Measurements from ENCODE around the gene ZC3H10.

Gene ZC3H10

DNA sequence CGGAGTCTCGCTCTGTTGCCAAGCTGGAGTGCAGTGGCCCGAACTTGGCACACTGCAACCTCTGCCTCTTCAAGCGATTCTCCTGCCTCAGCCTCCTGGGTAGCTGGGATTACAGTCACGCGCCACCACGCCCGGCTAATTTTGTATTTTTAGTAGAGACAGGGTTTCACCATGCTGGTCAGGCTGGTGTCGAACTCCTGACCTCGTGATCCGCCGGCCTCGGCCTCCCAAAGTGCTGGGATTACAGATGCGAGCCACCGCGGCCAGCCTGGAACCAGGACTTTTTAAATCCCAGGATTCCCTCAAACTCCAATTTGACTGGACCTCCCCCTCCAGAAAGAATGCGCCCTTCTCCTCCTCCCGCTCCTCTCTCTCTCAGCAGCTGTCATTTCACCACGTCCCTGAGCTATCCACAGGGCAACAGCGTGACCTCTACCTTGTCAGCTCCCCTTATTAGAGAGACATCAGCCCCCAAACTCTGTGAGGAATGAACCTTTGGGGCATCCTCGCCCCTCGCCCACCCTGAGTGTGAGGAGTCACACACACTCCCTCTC lies 12.0 kb downstream of the ZC3H10 start:
- TF ChIP-seq, protein P1, sequence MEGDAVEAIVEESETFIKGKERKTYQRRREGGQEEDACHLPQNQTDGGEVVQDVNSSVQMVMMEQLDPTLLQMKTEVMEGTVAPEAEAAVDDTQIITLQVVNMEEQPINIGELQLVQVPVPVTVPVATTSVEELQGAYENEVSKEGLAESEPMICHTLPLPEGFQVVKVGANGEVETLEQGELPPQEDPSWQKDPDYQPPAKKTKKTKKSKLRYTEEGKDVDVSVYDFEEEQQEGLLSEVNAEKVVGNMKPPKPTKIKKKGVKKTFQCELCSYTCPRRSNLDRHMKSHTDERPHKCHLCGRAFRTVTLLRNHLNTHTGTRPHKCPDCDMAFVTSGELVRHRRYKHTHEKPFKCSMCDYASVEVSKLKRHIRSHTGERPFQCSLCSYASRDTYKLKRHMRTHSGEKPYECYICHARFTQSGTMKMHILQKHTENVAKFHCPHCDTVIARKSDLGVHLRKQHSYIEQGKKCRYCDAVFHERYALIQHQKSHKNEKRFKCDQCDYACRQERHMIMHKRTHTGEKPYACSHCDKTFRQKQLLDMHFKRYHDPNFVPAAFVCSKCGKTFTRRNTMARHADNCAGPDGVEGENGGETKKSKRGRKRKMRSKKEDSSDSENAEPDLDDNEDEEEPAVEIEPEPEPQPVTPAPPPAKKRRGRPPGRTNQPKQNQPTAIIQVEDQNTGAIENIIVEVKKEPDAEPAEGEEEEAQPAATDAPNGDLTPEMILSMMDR (conservative IDR thresholded peaks at IDR 0.05): no peak
- H3K27ac ChIP-seq: peak overlapping the region; percentile 86

DNA sequence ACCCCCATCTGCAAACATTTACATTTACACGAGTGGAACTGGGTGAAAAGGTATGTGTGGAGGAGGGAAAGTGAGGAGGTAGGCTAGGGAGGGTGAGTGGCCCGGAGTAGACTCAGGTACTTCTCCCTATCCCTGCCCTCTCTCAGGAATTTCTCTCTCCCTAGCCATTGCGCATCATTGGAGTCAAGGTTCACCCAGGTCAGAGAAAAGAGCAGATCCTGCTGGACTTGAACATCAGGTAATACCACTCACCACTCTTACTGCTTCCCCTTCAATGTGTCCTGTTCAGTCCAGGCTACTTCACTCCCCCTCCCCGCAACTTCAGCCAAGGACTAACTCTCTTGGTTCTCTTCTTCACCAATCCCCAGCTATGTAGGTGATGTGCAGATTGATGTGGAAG lies 12.8 kb downstream of the ZC3H10 start:
- TF ChIP-seq, protein P1 (conservative IDR thresholded peaks at IDR 0.05): no peak

DNA sequence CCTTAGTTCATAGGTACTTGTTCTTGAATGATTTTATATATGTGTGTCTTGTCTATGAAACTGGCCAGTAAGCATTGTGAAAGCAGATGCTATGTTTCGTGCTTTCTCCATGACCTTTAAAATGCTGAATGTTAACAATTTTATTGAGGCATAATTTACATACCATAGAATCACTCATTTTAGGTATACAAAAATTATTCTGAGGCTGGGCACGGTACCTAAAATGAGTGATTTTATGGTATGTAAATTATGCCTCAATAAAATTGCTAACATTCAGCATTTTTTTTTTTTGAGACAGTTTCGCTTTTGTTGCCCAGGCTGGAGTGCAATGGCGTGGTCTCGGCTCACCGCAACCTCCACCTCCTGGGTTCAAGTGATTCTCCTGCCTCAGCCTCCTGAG lies 16.8 kb downstream of the ZC3H10 start:
- no peak overlapping the region for H3K27ac ChIP-seq
- TF ChIP-seq, protein P1 (conservative IDR thresholded peaks at IDR 0.05): no peak

More for the DNA sequence above, 12.8 kb downstream of the ZC3H10 start:
- no peak overlapping the region for H3K27ac ChIP-seq

DNA sequence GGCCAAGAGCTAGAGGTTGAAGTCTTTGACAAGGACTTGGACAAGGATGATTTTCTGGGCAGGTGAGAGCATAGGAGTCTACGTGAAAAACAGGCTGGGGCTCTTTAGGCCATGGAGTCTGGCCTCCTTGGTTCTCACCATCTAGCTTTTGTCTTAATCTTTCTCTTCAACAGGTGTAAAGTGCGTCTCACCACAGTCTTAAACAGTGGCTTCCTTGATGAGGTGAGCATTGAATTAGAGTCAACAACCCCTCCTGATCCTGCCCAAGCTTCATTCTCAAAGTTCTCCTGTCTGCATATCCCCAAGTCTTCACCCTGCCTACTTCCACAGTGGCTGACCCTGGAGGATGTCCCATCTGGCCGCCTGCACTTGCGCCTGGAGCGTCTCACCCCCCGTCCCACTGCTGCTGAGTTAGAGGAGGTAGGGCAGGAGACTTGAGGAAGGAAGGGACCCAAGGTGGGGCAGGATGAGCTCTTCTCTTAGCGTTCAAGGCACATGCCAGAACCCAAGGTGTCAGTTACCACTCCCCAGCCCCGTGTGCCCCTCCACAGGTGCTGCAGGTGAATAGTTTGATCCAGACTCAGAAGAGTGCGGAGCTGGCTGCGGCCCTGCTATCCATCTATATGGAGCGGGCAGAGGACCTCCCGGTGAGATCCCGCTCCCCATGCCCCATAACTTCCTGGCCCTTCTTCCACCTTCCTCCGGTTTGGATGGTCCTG lies 19.9 kb downstream of the ZC3H10 start:
- TF ChIP-seq, protein P1 (conservative IDR thresholded peaks at IDR 0.05): no peak

DNA sequence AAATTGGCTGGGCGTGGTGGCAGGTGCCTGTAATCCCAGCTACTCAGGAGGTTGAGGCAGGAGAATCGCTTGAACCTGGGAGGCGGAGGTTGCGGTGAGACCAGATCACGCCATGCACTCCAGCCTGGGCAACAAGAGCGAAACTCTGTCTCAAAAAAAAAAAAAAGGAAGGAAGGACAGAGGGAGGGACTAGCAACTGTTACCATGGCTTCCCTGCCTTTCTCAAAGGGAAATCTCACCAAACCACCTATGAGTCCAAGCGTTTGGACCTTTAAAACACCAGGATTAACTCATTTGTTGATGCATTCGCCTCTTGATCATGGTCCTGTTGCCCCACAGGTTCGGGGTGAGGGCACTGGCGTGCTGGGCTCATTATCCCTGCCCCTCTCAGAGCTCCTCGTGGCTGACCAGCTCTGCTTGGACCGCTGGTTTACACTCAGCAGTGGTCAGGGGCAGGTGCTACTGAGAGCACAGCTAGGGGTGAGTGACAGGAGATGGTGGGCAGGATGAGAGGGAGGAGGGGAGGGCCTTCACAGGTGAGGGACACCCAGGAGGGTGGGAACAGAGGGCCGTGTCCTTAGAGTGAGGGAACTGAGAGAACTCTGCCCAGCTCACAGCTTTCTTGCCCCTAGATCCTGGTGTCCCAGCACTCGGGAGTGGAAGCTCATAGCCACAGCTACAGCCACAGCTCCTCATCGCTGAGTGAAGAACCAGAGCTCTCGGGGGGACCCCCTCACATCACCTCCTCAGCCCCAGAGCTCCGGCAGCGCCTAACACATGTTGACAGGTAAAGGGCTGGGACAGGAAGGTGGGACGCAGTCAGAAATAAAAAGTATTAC lies 24.1 kb downstream of the ZC3H10 start:
- no peak overlapping the region for H3K27ac ChIP-seq
- TF ChIP-seq, protein P1 (conservative IDR thresholded peaks at IDR 0.05): no peak

More for the DNA sequence above, 19.9 kb downstream of the ZC3H10 start:
- no peak overlapping the region for H3K27ac ChIP-seq

DNA sequence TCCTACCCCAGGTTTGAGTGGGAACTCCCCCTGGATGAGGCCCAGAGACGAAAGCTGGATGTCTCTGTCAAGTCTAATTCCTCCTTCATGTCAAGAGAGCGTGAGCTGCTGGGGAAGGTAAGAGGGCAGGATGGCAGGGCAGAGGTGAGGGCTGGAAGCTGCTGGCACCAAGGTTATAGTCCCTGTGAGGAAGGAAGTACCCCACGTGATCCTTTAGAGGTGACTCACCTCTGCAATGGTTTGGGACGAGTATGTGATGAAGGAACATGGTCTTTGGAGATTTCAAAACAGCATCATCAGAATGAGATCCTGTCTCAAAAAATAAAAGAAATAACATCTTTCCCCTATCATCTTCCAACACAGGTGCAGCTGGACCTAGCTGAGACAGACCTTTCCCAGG lies 25.2 kb downstream of the ZC3H10 start:
- TF ChIP-seq, protein P1 (conservative IDR thresholded peaks at IDR 0.05): no peak
- H3K27ac ChIP-seq: no peak overlapping the region

DNA sequence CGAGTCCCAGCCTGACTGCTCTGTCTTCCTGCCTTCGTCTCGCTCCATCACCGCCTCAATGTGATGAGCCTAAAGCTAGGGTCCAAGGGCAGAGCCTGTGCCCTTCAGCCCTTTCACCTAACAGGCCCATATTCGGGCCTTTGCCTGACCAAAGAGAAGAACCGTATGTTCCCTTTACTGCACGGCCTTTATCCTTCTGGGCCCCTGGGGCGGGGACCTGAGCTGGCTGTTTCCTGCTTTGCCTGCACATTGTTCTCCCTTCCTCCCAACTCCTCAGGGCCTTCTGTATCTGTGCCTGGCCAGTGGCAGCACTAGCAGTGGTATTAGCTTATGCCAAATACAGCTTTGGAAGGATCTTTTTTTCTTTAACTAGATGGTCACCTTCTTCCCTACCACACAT lies 25.8 kb downstream of the ZC3H10 start:
- no peak overlapping the region for H3K27ac ChIP-seq
- TF ChIP-seq, protein P1 (conservative IDR thresholded peaks at IDR 0.05): no peak

All from VCaP (cell line).